Caco-2 (cell line): ENCODE results near the gene TMPRSS6. TPM values are rescaled to one million over a fixed set of nuclear protein-coding genes. Genes with fewer than 3 reads are reported as not detected.

ENCODE experiments used
- BruUV-seq: library from RNA; stranded (reverse); fragments of 400-500 nt; replicated peaks from 2 replicates; lab custom pipeline; 2021; lab: Mats Ljungman, UMichigan
- CTCF ChIA-PET: fragments of 300-600 bp; sonication (Branson Sonifier 250); formaldehyde crosslinking; loops from one replicate; lab custom pipeline; 2022; ENCODE audit warnings: antibody characterized with exemption; lab: Charles Lee
- POLR2A ChIA-PET: fragments of 300-600 bp; sonication (Branson Sonifier 250); formaldehyde crosslinking; loops from one replicate; lab custom pipeline; 2022; ENCODE audit warnings: antibody characterized with exemption; lab: Charles Lee
- DNase-seq, 2 experiments: peaks; one replicate each; pipeline versions ENCODE4 v3.0.0 to v3.0.0-alpha.2; 2020 to 2022
- H3K27me3 ChIP-seq: replicated peaks from 2 replicates; pipeline ENCODE4 v1.6.0; 2011; ENCODE audit warnings: low read length; ENCODE audit not compliant: control insufficient read depth, insufficient read depth
- H3K36me3 ChIP-seq: 2 replicates; pipeline ENCODE4 v1.5.1; 2011; ENCODE audit warnings: low read length; ENCODE audit not compliant: control insufficient read depth, insufficient read depth
- H3K4me1 ChIP-seq: fragments of 250-450 bp; sonication (Bioruptor Pico); 2 replicates; pipeline ENCODE4 v1.5.1; 2020; ENCODE audit warnings: mild to moderate bottlenecking
- H3K4me3 ChIP-seq: 2 replicates; pipeline ENCODE4 v1.5.1; 2011; ENCODE audit warnings: low read depth, mild to moderate bottlenecking, control low read depth, low read length
- H3K9me3 ChIP-seq: fragments of 250-450 bp; sonication (Bioruptor Pico); 2 replicates; pipeline ENCODE4 v1.5.1; 2020; ENCODE audit warnings: mild to moderate bottlenecking, moderate library complexity
- H3K27ac Mint-ChIP-seq: one replicate; pipeline ENCODE4 v1.8.0; 2022; ENCODE audit warnings: mixed read lengths; ENCODE audit not compliant: unreplicated experiment
- H3K27me3 Mint-ChIP-seq: one replicate; pipeline ENCODE4 v1.8.0; 2022; ENCODE audit warnings: mixed read lengths; ENCODE audit not compliant: insufficient read depth, unreplicated experiment
- H3K36me3 Mint-ChIP-seq: one replicate; pipeline ENCODE4 v1.8.0; 2022; ENCODE audit warnings: mild to moderate bottlenecking, mixed read lengths; ENCODE audit not compliant: insufficient read depth, unreplicated experiment
- H3K4me1 Mint-ChIP-seq: one replicate; pipeline ENCODE4 v1.8.0; 2022; ENCODE audit warnings: low read depth, mixed read lengths; ENCODE audit not compliant: unreplicated experiment
- H3K4me3 Mint-ChIP-seq: one replicate; pipeline ENCODE4 v1.8.0; 2022; ENCODE audit warnings: mild to moderate bottlenecking, moderate library complexity, mixed read lengths; ENCODE audit not compliant: unreplicated experiment
- H3K9me3 Mint-ChIP-seq: one replicate; pipeline ENCODE4 v1.8.0; 2022; ENCODE audit warnings: mixed read lengths; ENCODE audit not compliant: unreplicated experiment
- CTCF ChIP-seq, 2 experiments: fragments of 200-600 bp in 1 of 2; IDR thresholded peaks; 1 replicate in 1 of 2; 2 replicates in 1 of 2; pipeline versions ENCODE4 v1.5.1 to v1.8.0; 2011 to 2022; ENCODE audit warnings: antibody characterized with exemption in 1 of 2, control low read depth in 1 of 2, inconsistent platforms in 1 of 2, low read depth in 1 of 2, low read length in 1 of 2, mild to moderate bottlenecking in 1 of 2, moderate library complexity in 1 of 2; ENCODE audit not compliant: insufficient read depth in 1 of 2, severe bottlenecking in 1 of 2, unreplicated experiment in 1 of 2
- intact Hi-C: fragments of 100-400 bp; cut with micrococcal nuclease; formaldehyde crosslinking; loops from one replicate; pipeline ENCODE4 v1.10.0; 2022; ENCODE audit not compliant: unreplicated experiment
- total RNA-seq: library from RNA; stranded (reverse); gene quantifications from 2 replicates; pipeline ENCODE4 v1.2.3, GENCODE V29; 2022

The TMPRSS6 gene
- total RNA-seq, 1 experiment from 2014 or later: 1.6 TPM

GRCh38 chr22:37115032-37115431, 5.5 kb upstream of the TMPRSS6 start:
- POLR2A ChIA-PET: no interaction called here
- CTCF ChIA-PET: no interaction called here
- BruUV-seq: no TSS peak

GRCh38 chr22:37113757-37114156, 4.2 kb upstream of the TMPRSS6 start:
- ChIA-PET CTCF (interaction anchor here (0.8 kb wide), 1 partner anchor 53 kb away, joined by 3 read pairs; no protein-coding TSS in a partner anchor), POLR2A (no interaction called here)
- no peaks in the 10 kb centered on the region for H3K9me3 ChIP-seq
- intact Hi-C loops: no loop called here
- H3K4me1 ChIP-seq: peaks cover 11% of the 10 kb centered on the region
- H3K27me3 Mint-ChIP-seq: no peaks in the 10 kb centered on the region
- no peaks in the 10 kb centered on the region for H3K9me3 Mint-ChIP-seq
- no peak overlapping the region for H3K4me3 Mint-ChIP-seq
- BruUV-seq: no TSS peak
- H3K36me3 Mint-ChIP-seq: no peaks in the 10 kb centered on the region
- no peak overlapping the region for H3K27ac Mint-ChIP-seq
- H3K4me3 ChIP-seq: no peak overlapping the region
- no peak for TF ChIP-seq CTCF (IDR thresholded peaks at IDR 0.05; ENCODE audit: insufficient read depth in 1 of 2, low read depth in 1 of 2, low read length in 1 of 2, severe bottlenecking in 1 of 2, unreplicated experiment in 1 of 2)
- no peak for DNase-seq
- H3K36me3 ChIP-seq: no peaks in the 10 kb centered on the region
- H3K27me3 ChIP-seq: no peaks in the 10 kb centered on the region
- peaks cover 1% of the 10 kb centered on the region for H3K4me1 Mint-ChIP-seq

More at GRCh38 chr22:37115032-37115431, 5.5 kb upstream of the TMPRSS6 start:
- intact Hi-C loops: no loop called here
- Mint-ChIP-seq H3K9me3 (no peaks in the 10 kb centered on the region), H3K4me1 (no peaks in the 10 kb centered on the region), H3K27me3 (no peaks in the 10 kb centered on the region), H3K36me3 (no peaks in the 10 kb centered on the region), H3K4me3 (no peak overlapping the region), H3K27ac (no peak overlapping the region)
- no peak for DNase-seq
- Histone ChIP-seq H3K36me3 (no peaks in the 10 kb centered on the region), H3K27me3 (no peaks in the 10 kb centered on the region), H3K9me3 (no peaks in the 10 kb centered on the region), H3K4me3 (no peak overlapping the region), H3K4me1 (no peaks in the 10 kb centered on the region)
- no peak for TF ChIP-seq CTCF (IDR thresholded peaks at IDR 0.05; ENCODE audit: insufficient read depth in 1 of 2, low read depth in 1 of 2, low read length in 1 of 2, severe bottlenecking in 1 of 2, unreplicated experiment in 1 of 2)

- no peaks in the 10 kb centered on the region for H3K9me3 Mint-ChIP-seq
- no peak for TF ChIP-seq CTCF (IDR thresholded peaks at IDR 0.05; ENCODE audit: insufficient read depth in 1 of 2, low read depth in 1 of 2, low read length in 1 of 2, severe bottlenecking in 1 of 2, unreplicated experiment in 1 of 2)
- POLR2A ChIA-PET: no interaction called here
- H3K9me3 ChIP-seq: no peaks in the 10 kb centered on the region
- H3K36me3 Mint-ChIP-seq: no peaks in the 10 kb centered on the region
- peaks cover 15% of the 10 kb centered on the region for H3K4me1 Mint-ChIP-seq
- no peaks in the 10 kb centered on the region for H3K27me3 ChIP-seq
- no peaks in the 10 kb centered on the region for H3K27me3 Mint-ChIP-seq
- no peak overlapping the region for H3K4me3 Mint-ChIP-seq
- no TSS peak for BruUV-seq
- H3K27ac Mint-ChIP-seq: no peak overlapping the region
- H3K4me1 ChIP-seq: peaks cover 25% of the 10 kb centered on the region
- H3K4me3 ChIP-seq: no peak overlapping the region
- DNase-seq: no peak
- intact Hi-C loops: no loop called here
- H3K36me3 ChIP-seq: no peaks in the 10 kb centered on the region
- CTCF ChIA-PET: no interaction called here
Measured at GRCh38 chr22:37112084-37112728, 2.7 kb upstream of the TMPRSS6 start.
